HG03159 (cell line): ENCODE measurements around the gene BICRAL.
"Not testable (repeated sequence)": the region's sequence is repeated elsewhere in the genome, so short reads cannot be mapped to it uniquely, and the experiment has no call there.

Experiments
- ATAC-seq: cut with Tn5 transposase; IDR thresholded peaks from one replicate; pipeline ENCODE4 v1.9.1; 2021; ENCODE audit warnings: mild to moderate bottlenecking, moderate library complexity; ENCODE audit not compliant: unreplicated experiment

The BICRAL gene

GRCh38 chr6:42791706-42792320, 10.0 kb downstream of the BICRAL start:
- ATAC-seq: no peak

DNA sequence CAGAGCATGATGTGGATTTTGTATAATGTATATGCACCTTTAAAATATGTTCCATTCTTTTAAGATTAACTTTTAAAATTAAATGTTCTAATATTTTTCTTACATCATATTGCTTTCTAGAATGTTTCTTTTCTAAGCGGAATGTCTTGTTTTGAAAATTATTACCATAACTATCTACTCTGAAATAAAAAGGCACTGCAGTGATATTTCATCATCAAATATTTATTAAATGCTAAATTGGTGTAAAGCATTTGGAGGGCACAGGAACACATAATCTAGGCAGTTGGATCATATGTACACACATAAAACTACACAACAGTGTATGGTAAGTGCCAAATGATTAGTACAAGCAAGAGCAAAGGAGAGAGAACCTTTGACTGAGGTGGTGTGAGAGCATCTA, 13.8 kb downstream of the BICRAL start:
- ATAC-seq: no peak

- no peak for ATAC-seq
Measured at GRCh38 chr6:42796171-42796570, 14.3 kb downstream of the BICRAL start.

GRCh38 chr6:42797696-42798095, 15.8 kb downstream of the BICRAL start:
- not testable (repeated sequence) for ATAC-seq

GRCh38 chr6:42805297-42805861, 23.5 kb downstream of the BICRAL start:
- no peak for ATAC-seq

DNA sequence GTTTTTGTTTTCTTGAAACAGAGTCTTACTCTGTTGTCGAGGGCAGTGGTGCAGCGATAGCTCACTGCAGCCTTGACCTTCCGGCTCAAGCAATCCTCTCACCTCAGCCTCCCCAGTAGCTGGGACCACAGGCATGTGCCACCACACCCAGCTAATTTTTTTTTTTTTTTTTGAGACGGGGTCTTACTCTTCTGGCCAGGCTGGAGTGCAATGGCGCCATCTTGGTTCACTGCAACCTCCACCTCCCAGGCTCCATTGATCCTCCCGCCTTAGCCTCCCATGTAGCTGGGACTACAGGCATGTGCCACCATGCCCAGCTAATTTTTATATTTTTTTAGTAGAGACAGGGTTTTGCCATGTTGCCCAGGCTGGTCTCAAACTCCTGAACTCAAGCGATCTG, 24.5 kb downstream of the BICRAL start:
- ATAC-seq: not testable (repeated sequence)

GRCh38 chr6:42808492-42809483, 26.9 kb downstream of the BICRAL start:
- ATAC-seq: no peak

- ATAC-seq: no peak
Measured at GRCh38 chr6:42813074-42813645, 31.3 kb downstream of the BICRAL start.

GRCh38 chr6:42813906-42814444, 32.1 kb downstream of the BICRAL start:
- no peak for ATAC-seq

DNA sequence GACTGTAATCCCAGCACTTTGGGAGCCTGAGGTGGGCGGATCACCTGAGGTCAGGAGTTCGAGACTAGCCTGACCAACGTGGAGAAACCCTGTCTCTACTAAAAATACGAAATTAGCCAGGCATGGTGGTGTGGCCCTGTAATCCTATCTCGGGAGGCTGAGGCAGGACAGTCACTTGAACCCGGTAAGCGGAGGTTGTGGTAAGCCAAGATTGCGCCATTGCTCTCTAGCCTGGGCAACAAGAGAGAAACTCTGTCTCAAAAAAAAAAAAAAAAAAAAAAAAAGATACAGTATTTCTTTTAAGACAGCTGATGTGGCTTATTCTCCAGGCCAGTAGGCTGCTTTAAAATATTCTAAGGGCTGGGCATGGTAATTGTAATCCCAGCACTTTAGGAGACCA, 33.9 kb downstream of the BICRAL start:
- ATAC-seq: not testable (repeated sequence)

- no peak for ATAC-seq
Measured at GRCh38 chr6:42817907-42818306, 36.1 kb downstream of the BICRAL start.

GRCh38 chr6:42818416-42818815, 36.6 kb downstream of the BICRAL start:
- no peak for ATAC-seq

DNA sequence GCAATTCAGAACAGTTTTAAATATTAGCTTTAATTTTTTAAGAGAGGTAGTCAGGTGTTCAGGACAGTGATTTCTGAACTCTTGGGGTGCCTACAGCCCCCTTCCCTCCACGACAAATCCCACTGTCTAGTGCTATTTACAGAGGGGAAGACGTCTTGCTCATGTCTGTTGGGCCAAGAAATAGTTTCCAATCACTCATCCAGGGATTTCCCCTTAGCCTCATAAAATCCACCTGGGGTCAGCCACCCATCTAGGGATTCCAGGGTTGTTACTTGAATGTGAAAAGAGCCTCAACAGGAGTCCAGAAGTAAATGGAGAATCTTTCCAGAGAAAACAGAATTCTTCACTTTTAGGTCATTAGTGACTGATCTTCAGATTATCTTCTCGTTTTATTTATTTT, 37.0 kb downstream of the BICRAL start:
- ATAC-seq: no peak

DNA sequence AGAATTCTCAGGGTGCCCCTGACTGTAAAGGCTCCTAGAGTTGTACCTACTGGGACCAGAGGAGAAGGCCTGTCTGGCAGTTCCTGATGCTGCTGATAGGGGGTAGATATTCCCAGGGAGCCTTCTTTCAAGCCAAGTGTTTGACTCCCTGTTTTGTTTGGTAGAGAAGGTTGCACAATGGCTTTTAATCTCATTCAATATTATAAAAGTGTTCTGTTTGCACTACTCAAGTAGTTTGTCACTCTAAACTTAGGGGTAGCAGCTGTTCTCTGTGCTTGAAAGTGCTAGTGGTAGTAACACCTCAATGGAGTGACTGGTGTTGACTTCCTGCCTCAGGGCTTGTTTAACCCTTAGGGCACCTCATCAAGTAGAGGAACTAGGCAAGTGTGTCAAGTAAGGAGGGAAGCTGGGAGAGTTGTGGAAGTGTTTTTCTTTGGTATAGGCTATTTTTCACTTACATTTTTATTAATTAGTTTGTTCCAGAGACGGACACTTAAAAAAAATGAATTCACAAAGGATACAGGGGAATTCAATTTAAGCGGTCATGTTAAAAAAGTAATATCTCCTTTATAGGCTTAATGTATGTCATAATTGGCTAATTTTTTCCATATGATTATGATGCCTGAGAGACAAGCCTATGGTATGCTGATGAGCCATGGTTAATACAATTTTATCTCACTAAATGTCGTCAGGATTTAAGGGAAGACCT, 38.1 kb downstream of the BICRAL start:
- no peak for ATAC-seq

DNA sequence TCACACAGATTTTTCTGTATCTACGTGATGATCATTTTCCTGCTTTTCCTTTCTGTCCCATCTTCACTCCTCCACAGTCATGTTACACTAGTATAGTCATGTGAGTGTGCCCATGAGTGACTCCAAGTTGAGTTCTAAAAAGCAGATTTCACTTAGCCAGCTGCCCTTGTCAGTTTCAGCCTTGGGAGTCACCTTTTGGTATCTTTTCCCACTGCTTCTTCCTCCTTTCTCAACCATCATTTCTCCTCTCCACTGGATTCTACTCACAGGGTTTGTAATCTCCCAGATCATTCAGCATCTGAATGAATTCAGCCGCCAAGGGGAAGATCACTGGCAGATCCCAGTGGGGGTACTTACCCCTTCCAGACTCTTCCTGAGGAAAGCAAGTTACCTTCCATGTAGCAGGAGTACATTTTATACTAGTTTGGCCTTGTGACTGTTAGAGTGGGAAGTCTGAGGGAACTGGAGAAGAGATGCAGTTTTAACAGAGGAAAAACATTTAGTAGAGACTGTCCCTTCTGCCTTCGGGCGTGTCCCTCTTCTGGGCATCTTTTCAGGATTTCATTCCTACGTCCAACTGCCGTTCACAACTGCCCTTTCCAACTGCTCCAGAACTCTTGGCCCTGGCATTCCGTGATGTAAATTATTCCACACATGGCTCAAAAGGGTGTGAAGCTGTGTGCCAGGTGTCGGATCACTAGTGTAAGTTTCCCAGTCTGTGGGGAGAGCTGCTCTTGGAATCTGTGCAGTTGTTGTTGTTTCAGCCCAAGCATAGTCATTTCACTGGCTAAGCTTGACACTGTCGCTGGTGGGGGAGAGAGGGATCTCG, 38.9 kb downstream of the BICRAL start:
- no peak for ATAC-seq

- ATAC-seq: no peak
Measured at GRCh38 chr6:42821341-42821668, 39.5 kb downstream of the BICRAL start.

- ATAC-seq: no peak
Measured at GRCh38 chr6:42821846-42822245, 40.0 kb downstream of the BICRAL start.

- no peak for ATAC-seq
Measured at GRCh38 chr6:42829561-42830092, 47.8 kb downstream of the BICRAL start.

GRCh38 chr6:42831237-42831636, 49.4 kb downstream of the BICRAL start:
- ATAC-seq: no peak

DNA sequence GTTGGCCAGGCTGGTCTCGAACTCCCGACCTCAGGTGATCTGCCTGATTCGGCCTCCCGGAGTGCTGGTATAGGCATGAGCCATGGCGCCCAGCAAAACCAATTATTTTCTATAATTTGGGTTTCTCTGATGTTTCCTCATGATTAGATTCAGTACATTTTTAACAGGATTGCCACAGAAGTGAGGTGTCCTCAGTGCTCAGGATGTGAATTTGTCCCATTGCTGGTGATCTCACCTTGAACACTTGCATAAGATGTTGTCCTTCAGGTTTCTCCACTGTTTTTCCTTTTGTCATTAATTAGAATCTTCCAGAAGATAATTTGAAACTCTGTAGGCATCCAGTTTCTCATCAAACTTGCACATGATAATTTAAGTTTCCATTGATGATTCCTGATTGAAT, 52.2 kb downstream of the BICRAL start:
- ATAC-seq: no peak
